GM12874 (cell line): ENCODE results near the gene GDF2.

ENCODE experiments used
- CTCF ChIP-seq: IDR thresholded peaks from 2 replicates; pipeline ENCODE4 v1.5.1; 2011; ENCODE audit warnings: low read depth, mild to moderate bottlenecking, control low read depth, low read length, moderate library complexity; ENCODE audit not compliant: insufficient read depth

The GDF2 gene

GRCh38 chr10:47282005-47282656, 40.1 kb upstream of the GDF2 start:
- no peak for TF ChIP-seq CTCF

- TF ChIP-seq CTCF = no peak
Measured at GRCh38 chr10:47282657-47283018, 39.6 kb upstream of the GDF2 start.

- TF ChIP-seq CTCF = no peak
Measured at GRCh38 chr10:47283101-47283630, 39.1 kb upstream of the GDF2 start.

- no peak for TF ChIP-seq CTCF
Measured at GRCh38 chr10:47283848-47284247, 38.4 kb upstream of the GDF2 start.

GRCh38 chr10:47285381-47286115, 36.7 kb upstream of the GDF2 start:
- TF ChIP-seq CTCF = no peak

- TF ChIP-seq CTCF = no peak
Measured at GRCh38 chr10:47286116-47286505, 36.1 kb upstream of the GDF2 start.

GRCh38 chr10:47286591-47287315, 35.5 kb upstream of the GDF2 start:
- no peak for TF ChIP-seq CTCF
